Measurements from ENCODE around the gene FCMR.
A peak's percentile ranks its signal among the peaks of the same experiment; 100 is the strongest.

The FCMR gene

GRCh38 chr1:206866062-206866461 is 55.7 kb downstream of the FCMR start:
- in situ Hi-C loops (cut with MboI; ENCODE audit: low sequenced_read_pairs, unreplicated experiment) = no loop called here
- no peak for TF ChIP-seq CTCF (IDR thresholded peaks at IDR 0.05; ENCODE audit: borderline replicate concordance, control extremely low read depth, extremely low read depth, insufficient read depth, missing control alignments)
- no peak for DNase-seq (ENCODE audit: low spot score)

- DNase-seq (ENCODE audit: low spot score) = peak; percentile 62
- in situ Hi-C loops (cut with MboI; ENCODE audit: low sequenced_read_pairs, unreplicated experiment) = no loop called here
Observed at GRCh38 chr1:206864939-206865671, 56.6 kb downstream of the FCMR start, which contains the start of gene IL20. Gene IL20 (plus strand): TSS chr1:206865623. CDS start chr1:206865853, 230 bp downstream.

GRCh38 chr1:206863266-206863665 is 58.5 kb downstream of the FCMR start:
- no peak for DNase-seq (ENCODE audit: low spot score)
- in situ Hi-C loops (cut with MboI; ENCODE audit: low sequenced_read_pairs, unreplicated experiment) = no loop called here
- TF ChIP-seq CTCF (IDR thresholded peaks at IDR 0.05; ENCODE audit: borderline replicate concordance, control extremely low read depth, extremely low read depth, insufficient read depth, missing control alignments) = no peak

More at GRCh38 chr1:206864939-206865671, 56.6 kb downstream of the FCMR start, which contains the start of gene IL20:
- peak; percentile 86 for TF ChIP-seq CTCF (IDR thresholded peaks at IDR 0.05; ENCODE audit: borderline replicate concordance, control extremely low read depth, extremely low read depth, insufficient read depth, missing control alignments)

GRCh38 chr1:206860165-206860564 is 61.6 kb downstream of the FCMR start:
- in situ Hi-C loops (cut with MboI; ENCODE audit: low sequenced_read_pairs, unreplicated experiment) = no loop called here
- DNase-seq (ENCODE audit: low spot score) = no peak
- no peak for TF ChIP-seq CTCF (IDR thresholded peaks at IDR 0.05; ENCODE audit: borderline replicate concordance, control extremely low read depth, extremely low read depth, insufficient read depth, missing control alignments)

- no peak for TF ChIP-seq CTCF (IDR thresholded peaks at IDR 0.05; ENCODE audit: borderline replicate concordance, control extremely low read depth, extremely low read depth, insufficient read depth, missing control alignments)
- in situ Hi-C loops (cut with MboI; ENCODE audit: low sequenced_read_pairs, unreplicated experiment) = no loop called here
- no peak for DNase-seq (ENCODE audit: low spot score)
Observed at GRCh38 chr1:206859082-206859521, 62.6 kb downstream of the FCMR start.

DNA sequence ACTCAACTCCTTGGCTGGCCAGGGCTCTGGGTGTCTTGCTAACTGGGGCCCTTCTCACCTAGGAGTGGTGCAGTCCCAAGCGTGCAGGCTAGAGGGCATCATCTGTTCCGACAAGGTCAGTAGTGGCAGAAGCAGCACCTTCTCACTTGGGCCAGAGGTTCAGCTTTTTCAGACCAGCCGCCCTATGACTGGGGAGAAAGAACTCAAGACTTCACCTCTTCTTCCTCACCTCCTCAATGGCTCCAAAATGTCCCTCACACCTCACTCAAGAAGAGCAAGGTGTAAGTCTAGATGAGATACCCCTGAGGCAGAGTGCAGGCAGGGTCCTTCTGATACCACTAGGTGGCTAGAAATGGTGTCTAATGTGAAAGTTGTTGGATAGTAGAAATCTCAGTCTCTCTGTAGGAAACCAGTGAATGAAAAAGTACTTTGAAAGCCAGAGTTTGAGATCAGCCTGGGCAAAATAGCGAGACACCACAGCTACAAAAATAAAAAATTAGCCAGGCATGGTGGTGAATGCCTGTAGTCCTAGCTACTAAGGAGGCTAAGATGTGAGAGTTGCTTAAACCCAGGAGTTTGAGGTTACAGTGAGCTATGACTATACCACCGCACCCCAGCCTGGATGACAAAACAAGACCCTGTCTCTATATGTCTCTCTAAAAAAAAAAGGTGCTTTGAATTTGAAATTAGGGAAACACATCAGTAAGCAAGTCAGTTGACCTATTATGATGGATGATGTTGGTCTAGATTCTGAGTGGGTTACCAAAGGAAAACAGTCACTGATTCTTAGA is 64.9 kb downstream of the FCMR start:
- in situ Hi-C loops (cut with MboI; ENCODE audit: low sequenced_read_pairs, unreplicated experiment) = no loop called here
- no peak for DNase-seq (ENCODE audit: low spot score)

More for the DNA sequence above, 64.9 kb downstream of the FCMR start:
- TF ChIP-seq CTCF (IDR thresholded peaks at IDR 0.05; ENCODE audit: borderline replicate concordance, control extremely low read depth, extremely low read depth, insufficient read depth, missing control alignments) = no peak

Measured in GM13976 (cell line).